ENCODE measurements around the gene WBP4.
"Not testable (repeated sequence)": the region's sequence is repeated elsewhere in the genome, so short reads cannot be mapped to it uniquely, and the experiment has no call there.

Gene WBP4

DNA sequence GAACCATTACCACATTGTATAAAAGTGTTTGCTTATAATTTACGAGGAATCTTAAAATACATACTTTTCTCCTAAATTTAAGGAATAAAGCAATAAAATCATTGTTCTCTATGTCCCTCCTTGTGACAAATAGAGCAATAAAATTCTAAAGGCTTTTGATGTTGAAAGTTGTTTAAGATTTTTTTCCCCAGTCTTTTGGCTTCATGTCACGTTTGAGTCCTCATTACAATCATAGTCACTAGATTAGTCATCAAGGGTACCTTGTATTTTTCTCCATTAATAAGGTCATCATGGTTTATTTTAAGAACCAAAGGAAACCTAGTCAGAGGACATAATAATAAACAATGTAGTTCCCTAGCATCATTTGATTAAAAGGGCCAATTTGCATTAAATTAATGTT is 3.2 kb downstream of the WBP4 start:
- peak; percentile 14 for DNase-seq
- in situ Hi-C loops (cut with HindIII; ENCODE audit: low pct_ligation_motif_present, low pct_unique_long_range_greater_than_20kb, low sequenced_read_pairs): no loop called here

- in situ Hi-C loops (cut with HindIII; ENCODE audit: low pct_ligation_motif_present, low pct_unique_long_range_greater_than_20kb, low sequenced_read_pairs): no loop called here
- DNase-seq: peak; percentile 9
Measured at GRCh38 chr13:41065078-41065477, 3.8 kb downstream of the WBP4 start.

DNA sequence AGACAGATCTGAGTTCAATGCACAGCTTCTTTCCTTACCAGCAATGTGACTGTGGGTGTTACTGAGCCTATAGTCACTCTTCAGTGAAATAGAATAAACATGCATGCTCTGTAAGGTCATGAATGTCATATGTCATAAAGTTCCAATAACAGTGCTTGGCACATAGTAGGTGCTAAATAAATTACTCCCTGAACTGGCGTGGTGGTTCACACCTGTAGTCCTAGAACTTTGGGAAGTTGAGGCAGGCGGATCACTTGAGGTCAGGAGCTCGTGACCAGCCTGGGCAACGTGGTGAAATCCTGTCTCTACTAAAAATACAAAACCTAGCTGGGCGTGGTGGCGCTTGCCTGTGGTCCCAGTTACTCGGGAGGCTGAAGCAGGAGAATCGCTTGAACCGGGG is 13.2 kb downstream of the WBP4 start:
- DNase-seq: no peak
- in situ Hi-C loops (cut with HindIII; ENCODE audit: low pct_ligation_motif_present, low pct_unique_long_range_greater_than_20kb, low sequenced_read_pairs): no loop called here

GRCh38 chr13:41075034-41075433 is 13.7 kb downstream of the WBP4 start:
- DNase-seq: peak; percentile 42
- in situ Hi-C loops (cut with HindIII; ENCODE audit: low pct_ligation_motif_present, low pct_unique_long_range_greater_than_20kb, low sequenced_read_pairs): no loop called here

GRCh38 chr13:41075485-41075884 is 14.2 kb downstream of the WBP4 start:
- in situ Hi-C loops (cut with HindIII; ENCODE audit: low pct_ligation_motif_present, low pct_unique_long_range_greater_than_20kb, low sequenced_read_pairs): no loop called here
- no peak for DNase-seq

DNA sequence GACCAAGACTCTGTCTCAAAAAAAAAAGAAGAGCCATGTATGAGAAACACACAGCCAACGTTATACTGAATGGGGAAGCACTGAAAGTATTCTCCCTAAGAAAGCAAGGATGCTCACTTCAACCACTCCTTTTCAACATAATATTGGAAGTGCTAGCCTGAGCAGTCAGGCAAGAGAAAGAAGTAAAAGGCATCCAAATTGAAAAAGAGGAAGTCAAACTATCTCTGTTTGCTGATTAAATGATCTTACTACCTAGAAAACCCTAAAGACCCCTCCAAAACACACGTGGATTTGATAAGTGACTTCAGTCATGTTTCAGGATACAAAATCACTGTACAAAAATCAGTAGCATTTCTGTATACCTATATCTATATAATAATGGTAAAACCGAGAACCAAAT is 16.2 kb downstream of the WBP4 start:
- in situ Hi-C loops (cut with HindIII; ENCODE audit: low pct_ligation_motif_present, low pct_unique_long_range_greater_than_20kb, low sequenced_read_pairs): no loop called here
- DNase-seq: no peak

GRCh38 chr13:41079725-41080124 is 18.4 kb downstream of the WBP4 start:
- DNase-seq: no peak
- in situ Hi-C loops (cut with HindIII; ENCODE audit: low pct_ligation_motif_present, low pct_unique_long_range_greater_than_20kb, low sequenced_read_pairs): no loop called here

GRCh38 chr13:41085961-41086585 is 24.8 kb downstream of the WBP4 start:
- DNase-seq: no peak
- in situ Hi-C loops (cut with HindIII; ENCODE audit: low pct_ligation_motif_present, low pct_unique_long_range_greater_than_20kb, low sequenced_read_pairs): no loop called here

- in situ Hi-C loops (cut with HindIII; ENCODE audit: low pct_ligation_motif_present, low pct_unique_long_range_greater_than_20kb, low sequenced_read_pairs); DNase-seq: not testable (repeated sequence)
Measured at GRCh38 chr13:41095681-41096080, 34.4 kb downstream of the WBP4 start.

GRCh38 chr13:41098761-41099160 is 37.5 kb downstream of the WBP4 start:
- in situ Hi-C loops (cut with HindIII; ENCODE audit: low pct_ligation_motif_present, low pct_unique_long_range_greater_than_20kb, low sequenced_read_pairs): no loop called here
- no peak for DNase-seq

DNA sequence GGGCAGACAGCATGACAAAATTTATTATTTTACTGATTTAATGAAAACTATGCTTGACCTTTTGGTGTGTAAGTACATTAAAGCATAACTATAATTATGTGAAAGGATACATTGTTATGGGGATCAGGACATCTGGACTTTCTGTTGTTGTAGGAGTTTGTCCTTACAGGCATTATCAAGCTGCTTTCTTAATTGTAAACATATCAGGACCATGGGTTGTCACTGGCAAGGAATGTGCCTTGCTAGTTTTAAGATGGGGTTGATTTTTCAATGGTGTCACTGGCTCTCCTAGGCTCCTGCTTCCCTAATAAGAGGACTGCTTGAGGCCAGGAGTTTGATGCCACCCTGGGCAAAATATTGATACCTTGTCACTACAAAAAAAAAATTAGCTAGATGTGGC is 38.7 kb downstream of the WBP4 start:
- DNase-seq: no peak
- in situ Hi-C loops (cut with HindIII; ENCODE audit: low pct_ligation_motif_present, low pct_unique_long_range_greater_than_20kb, low sequenced_read_pairs): no loop called here

- no peak for DNase-seq
- in situ Hi-C loops (cut with HindIII; ENCODE audit: low pct_ligation_motif_present, low pct_unique_long_range_greater_than_20kb, low sequenced_read_pairs): no loop called here
Measured at GRCh38 chr13:41107104-41107571, 45.8 kb downstream of the WBP4 start.

DNA sequence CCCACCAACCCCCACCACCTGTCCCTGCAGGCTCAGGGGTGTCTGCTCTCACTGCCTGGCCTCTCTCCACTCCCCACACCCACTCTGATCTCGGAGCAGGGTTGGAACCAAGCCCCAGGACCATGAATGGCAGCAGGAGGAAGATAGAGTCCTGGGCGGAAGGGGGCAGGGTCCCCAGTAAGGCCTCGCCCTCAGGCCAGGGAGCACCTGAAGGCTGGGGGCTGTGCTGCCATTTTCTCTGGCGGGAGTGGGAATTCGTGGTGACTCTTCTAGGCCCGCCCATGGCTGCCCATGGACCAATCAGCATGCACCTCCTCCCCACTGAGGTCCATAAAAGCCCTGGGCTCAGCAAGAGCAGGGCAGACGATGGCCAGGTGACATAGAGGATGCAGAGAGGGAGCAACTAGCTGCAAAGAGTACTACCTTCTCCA is 46.3 kb downstream of the WBP4 start:
- DNase-seq: no peak
- in situ Hi-C loops (cut with HindIII; ENCODE audit: low pct_ligation_motif_present, low pct_unique_long_range_greater_than_20kb, low sequenced_read_pairs): no loop called here

DNA sequence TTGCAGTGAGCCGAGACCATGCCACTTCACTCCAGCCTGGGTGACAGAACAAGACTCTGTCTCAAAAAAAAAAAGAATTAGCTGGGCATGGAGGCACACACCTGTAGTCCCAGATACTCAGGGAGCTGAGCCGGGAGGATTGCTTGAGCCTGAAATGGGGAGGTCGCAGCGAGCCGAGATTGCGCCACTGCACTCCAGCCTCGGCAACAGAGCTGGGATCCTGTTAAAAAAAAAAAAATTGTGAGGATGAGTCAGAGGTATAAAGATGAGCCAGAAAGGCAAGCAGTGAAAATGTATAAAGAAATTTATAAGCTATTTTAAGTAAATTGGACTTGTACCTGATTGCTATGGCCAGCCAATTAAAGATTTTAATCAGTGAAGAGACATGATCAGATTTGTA is 50.1 kb downstream of the WBP4 start:
- no peak for DNase-seq
- in situ Hi-C loops (cut with HindIII; ENCODE audit: low pct_ligation_motif_present, low pct_unique_long_range_greater_than_20kb, low sequenced_read_pairs): no loop called here

DNA sequence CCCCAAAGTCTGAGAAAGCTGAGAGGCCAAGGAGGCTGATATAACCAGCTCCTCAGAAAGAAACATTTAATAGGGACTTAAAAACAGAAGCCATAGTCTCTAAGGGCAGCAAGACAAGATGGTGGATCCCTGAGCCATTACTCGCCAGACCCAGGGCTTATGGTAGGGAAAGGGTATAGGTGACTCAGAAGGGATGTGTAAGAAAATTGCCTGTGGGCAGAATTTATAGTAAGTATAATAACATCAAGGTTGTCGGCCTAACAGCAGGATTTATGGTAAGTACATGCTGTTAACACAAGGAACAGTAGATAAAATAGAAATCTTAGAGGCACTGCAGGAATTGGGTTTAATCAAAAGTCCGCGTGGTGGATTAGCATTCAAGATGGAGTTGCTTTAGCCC is 56.6 kb downstream of the WBP4 start:
- in situ Hi-C loops (cut with HindIII; ENCODE audit: low pct_ligation_motif_present, low pct_unique_long_range_greater_than_20kb, low sequenced_read_pairs): no loop called here
- DNase-seq: no peak

- DNase-seq: no peak
- in situ Hi-C loops (cut with HindIII; ENCODE audit: low pct_ligation_motif_present, low pct_unique_long_range_greater_than_20kb, low sequenced_read_pairs): no loop called here
Measured at GRCh38 chr13:41122838-41123237, 61.5 kb downstream of the WBP4 start.

DNA sequence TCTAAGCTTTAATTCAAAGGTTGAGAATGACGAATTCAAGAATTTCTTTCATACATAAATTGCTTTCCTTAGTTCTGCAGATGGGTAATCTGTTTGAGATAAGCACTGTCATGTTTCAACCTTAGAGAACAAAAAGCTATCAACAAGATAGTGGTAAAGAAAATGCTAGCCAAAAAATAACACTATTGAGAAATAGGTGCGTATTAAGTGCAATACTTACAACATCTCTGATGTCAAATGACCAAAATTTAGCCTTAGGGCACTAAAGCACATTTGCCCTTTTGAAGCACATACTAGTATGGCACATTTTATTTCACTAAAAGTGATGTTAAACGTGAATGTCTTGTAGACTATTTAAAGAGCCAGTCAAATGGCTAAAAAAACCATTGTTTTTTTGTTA is 66.4 kb downstream of the WBP4 start:
- in situ Hi-C loops (cut with HindIII; ENCODE audit: low pct_ligation_motif_present, low pct_unique_long_range_greater_than_20kb, low sequenced_read_pairs): no loop called here
- no peak for DNase-seq

GRCh38 chr13:41130356-41130755 is 69.0 kb downstream of the WBP4 start:
- no peak for DNase-seq
- in situ Hi-C loops (cut with HindIII; ENCODE audit: low pct_ligation_motif_present, low pct_unique_long_range_greater_than_20kb, low sequenced_read_pairs): no loop called here

GRCh38 chr13:41131189-41131588 is 69.9 kb downstream of the WBP4 start:
- in situ Hi-C loops (cut with HindIII; ENCODE audit: low pct_ligation_motif_present, low pct_unique_long_range_greater_than_20kb, low sequenced_read_pairs): not testable (repeated sequence)

GRCh38 chr13:41131660-41132511 is 70.6 kb downstream of the WBP4 start:
- DNase-seq; in situ Hi-C loops (cut with HindIII; ENCODE audit: low pct_ligation_motif_present, low pct_unique_long_range_greater_than_20kb, low sequenced_read_pairs): not testable (repeated sequence)

More at GRCh38 chr13:41131189-41131588, 69.9 kb downstream of the WBP4 start:
- not testable (repeated sequence) for DNase-seq
